ENCODE results near the gene FOXO6.

The FOXO6 gene

GRCh38 chr1:41333146-41333784, 28.0 kb upstream of the FOXO6 start:
- ATAC-seq (replicated peaks; ENCODE audit: extremely low read depth, poor library complexity, severe bottlenecking) (no peak), DNase-seq (ENCODE audit: low spot score in 2 of 2) (no peak)
- H3K27me3 Mint-ChIP-seq, result peaks cover 33% of the 10 kb centered on the region
- H3K36me3 Mint-ChIP-seq (ENCODE audit: insufficient read depth), result no peaks in the 10 kb centered on the region
- no peaks in the 10 kb centered on the region for H3K9me3 Mint-ChIP-seq
- H3K4me1 Mint-ChIP-seq, result no peaks in the 10 kb centered on the region
- no peak overlapping the region for H3K27ac Mint-ChIP-seq (ENCODE audit: low read depth)
- no peak overlapping the region for H3K4me3 Mint-ChIP-seq

DNA sequence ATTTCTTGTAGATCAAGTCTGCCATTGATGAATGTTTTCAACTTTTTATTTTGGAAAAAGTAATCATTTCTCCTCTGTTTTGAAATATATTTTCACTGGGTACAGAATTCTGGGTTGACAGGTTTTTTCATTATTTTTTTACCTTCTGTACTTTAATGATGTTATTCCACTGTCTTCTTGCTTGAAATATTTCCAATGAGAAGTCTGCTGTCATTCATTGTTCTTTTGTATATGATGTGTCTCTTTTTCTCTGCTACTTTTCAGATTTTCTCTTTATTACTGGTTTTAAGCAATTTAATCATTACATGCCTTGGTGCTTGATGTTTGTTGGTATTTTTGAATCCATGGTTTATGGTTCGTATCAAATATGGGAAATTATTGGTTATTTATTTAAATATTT, 22.4 kb upstream of the FOXO6 start:
- DNase-seq (ENCODE audit: low spot score in 2 of 2) (no peak), ATAC-seq (replicated peaks; ENCODE audit: extremely low read depth, poor library complexity, severe bottlenecking) (no peak)
- H3K27ac Mint-ChIP-seq (ENCODE audit: low read depth), result no peak overlapping the region
- H3K4me1 Mint-ChIP-seq, result peaks cover 18% of the 10 kb centered on the region
- peaks cover 49% of the 10 kb centered on the region for H3K27me3 Mint-ChIP-seq
- H3K36me3 Mint-ChIP-seq (ENCODE audit: insufficient read depth), result no peaks in the 10 kb centered on the region
- H3K4me3 Mint-ChIP-seq, result no peak overlapping the region
- no peaks in the 10 kb centered on the region for H3K9me3 Mint-ChIP-seq

DNA sequence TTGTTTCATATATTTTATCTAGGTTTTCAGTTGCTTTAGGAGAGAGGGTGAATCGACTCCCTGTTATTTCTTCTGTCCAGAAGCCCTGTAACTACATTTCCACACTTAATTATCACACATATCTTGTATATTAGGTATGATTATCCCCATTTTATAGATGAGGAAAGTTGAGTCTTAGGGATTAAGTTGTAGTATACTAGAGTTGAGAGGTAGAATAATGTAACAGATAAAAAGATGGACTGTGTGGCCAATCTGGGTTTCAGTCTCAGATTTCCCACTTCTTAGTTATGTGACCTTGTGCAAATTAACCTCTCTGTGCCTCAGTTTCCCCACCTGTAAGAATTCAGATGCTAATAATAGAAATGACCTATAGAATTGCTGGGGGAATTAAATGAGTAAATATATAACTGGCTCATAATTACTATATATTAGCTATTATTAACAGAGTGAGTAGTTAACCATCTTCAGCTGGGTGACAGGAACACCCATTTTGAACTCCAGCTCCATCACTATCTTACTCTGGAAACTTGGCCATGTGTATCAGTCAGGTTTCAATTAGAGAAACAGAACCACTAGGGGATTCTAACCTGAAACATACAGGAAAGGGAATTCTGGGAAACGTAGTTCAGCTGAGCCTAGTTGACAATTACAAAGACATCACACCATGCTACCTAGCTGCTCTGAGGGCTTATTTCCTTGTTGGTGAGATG, 20.4 kb upstream of the FOXO6 start:
- peaks cover 30% of the 10 kb centered on the region for H3K4me1 Mint-ChIP-seq
- H3K4me3 Mint-ChIP-seq, result no peak overlapping the region
- H3K36me3 Mint-ChIP-seq (ENCODE audit: insufficient read depth), result no peaks in the 10 kb centered on the region
- no peak for DNase-seq (ENCODE audit: low spot score in 2 of 2)
- H3K27me3 Mint-ChIP-seq, result peaks cover 46% of the 10 kb centered on the region
- no peaks in the 10 kb centered on the region for H3K9me3 Mint-ChIP-seq
- no peak overlapping the region for H3K27ac Mint-ChIP-seq (ENCODE audit: low read depth)
- ATAC-seq (replicated peaks; ENCODE audit: extremely low read depth, poor library complexity, severe bottlenecking), result no peak

GRCh38 chr1:41341365-41341683, 19.9 kb upstream of the FOXO6 start:
- Mint-ChIP-seq H3K36me3 (ENCODE audit: insufficient read depth) (peaks cover 1% of the 10 kb centered on the region), H3K4me3 (no peak overlapping the region), H3K27ac (ENCODE audit: low read depth) (no peak overlapping the region), H3K4me1 (peaks cover 30% of the 10 kb centered on the region), H3K27me3 (peaks cover 41% of the 10 kb centered on the region), H3K9me3 (no peaks in the 10 kb centered on the region)
- DNase-seq (ENCODE audit: low spot score in 2 of 2), result no peak
- ATAC-seq (replicated peaks; ENCODE audit: extremely low read depth, poor library complexity, severe bottlenecking), result no peak

GRCh38 chr1:41341772-41342562, 19.3 kb upstream of the FOXO6 start:
- peak; percentile 71 for ATAC-seq (replicated peaks; ENCODE audit: extremely low read depth, poor library complexity, severe bottlenecking)
- DNase-seq (ENCODE audit: low spot score in 2 of 2), result no peak
- H3K9me3 Mint-ChIP-seq, result no peaks in the 10 kb centered on the region
- H3K27ac Mint-ChIP-seq (ENCODE audit: low read depth), result no peak overlapping the region
- peaks cover 35% of the 10 kb centered on the region for H3K27me3 Mint-ChIP-seq
- H3K36me3 Mint-ChIP-seq (ENCODE audit: insufficient read depth), result peaks cover 4% of the 10 kb centered on the region
- H3K4me1 Mint-ChIP-seq, result peaks cover 30% of the 10 kb centered on the region
- H3K4me3 Mint-ChIP-seq, result no peak overlapping the region

DNA sequence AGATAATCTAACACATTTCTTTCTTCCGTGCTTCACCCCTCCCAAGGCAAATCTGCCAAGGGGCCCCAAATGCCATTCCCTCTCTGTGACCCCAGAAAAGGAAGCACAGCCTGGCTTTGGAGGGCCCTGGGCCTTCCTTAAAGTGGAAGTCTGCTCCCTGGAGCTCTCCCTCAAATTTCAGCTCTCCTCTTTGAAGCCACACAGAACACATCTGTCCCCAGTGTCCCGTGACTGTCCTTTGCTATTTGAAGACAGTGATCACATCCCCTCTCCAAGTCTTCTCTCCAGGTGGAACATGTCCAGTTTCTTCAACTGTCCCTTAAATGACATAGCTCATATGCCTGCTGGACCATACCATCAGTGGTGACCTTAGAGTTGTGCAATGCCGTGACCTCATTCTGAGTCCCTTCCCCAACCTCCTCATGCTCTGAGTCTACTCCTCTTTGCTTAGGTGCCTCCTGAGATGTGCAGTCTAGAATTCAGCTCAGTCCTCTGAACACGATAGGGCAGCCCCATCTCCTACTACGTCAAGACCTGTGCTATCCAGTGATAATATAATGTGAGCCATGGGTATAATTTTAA, 18.4 kb upstream of the FOXO6 start:
- H3K4me3 Mint-ChIP-seq, result no peak overlapping the region
- DNase-seq (ENCODE audit: low spot score in 2 of 2) (no peak), ATAC-seq (replicated peaks; ENCODE audit: extremely low read depth, poor library complexity, severe bottlenecking) (no peak)
- H3K27ac Mint-ChIP-seq (ENCODE audit: low read depth), result no peak overlapping the region
- no peaks in the 10 kb centered on the region for H3K9me3 Mint-ChIP-seq
- H3K36me3 Mint-ChIP-seq (ENCODE audit: insufficient read depth), result peaks cover 4% of the 10 kb centered on the region
- H3K27me3 Mint-ChIP-seq, result peaks cover 26% of the 10 kb centered on the region
- H3K4me1 Mint-ChIP-seq, result peaks cover 30% of the 10 kb centered on the region

DNA sequence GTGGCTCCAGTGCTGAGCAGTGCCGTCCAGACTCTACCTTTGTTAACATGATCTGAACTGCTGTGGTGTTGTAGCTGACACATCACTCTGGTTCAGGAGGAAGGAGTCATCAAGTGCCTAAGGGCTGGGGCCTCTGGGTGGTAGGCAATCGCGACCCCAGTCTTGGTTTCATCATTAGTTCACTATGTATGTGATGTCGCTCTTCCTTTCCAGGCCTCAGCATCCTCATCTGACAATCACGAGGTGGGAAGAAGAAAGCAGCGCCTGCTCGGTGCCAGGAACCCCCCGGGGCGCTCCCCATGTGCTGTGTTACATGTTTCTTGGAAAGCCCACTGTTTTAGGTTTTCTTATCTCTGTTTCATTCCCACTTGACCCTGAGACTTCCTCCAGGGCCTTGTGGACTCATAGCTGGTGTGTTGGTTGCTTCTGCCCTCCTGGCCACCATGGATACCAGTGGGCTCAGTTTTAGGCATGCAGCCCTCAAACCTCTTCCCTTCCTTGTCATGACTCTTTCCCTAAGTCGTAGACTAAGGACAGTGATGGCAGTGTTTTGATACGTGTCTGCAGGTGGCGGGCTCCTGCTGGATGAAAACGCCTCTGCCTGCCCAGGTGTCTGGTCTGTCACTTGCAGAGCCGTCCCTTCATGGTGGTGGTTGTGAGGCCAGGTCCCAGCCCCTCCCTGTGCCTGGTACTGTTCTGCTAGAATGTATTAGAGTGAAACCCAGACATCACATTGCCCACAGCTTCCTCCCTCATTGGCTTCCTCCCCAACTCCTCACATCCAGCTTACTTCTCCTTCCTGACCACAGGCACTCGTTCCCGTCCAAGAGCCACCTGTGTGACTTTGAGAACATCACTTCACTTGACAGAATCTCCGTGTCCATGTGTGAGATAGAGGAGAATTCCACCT, 17.2 kb upstream of the FOXO6 start:
- Mint-ChIP-seq H3K36me3 (ENCODE audit: insufficient read depth) (peaks cover 4% of the 10 kb centered on the region), H3K4me1 (peaks cover 30% of the 10 kb centered on the region), H3K27me3 (peaks cover 29% of the 10 kb centered on the region), H3K27ac (ENCODE audit: low read depth) (peak overlapping the region; percentile 81), H3K9me3 (no peaks in the 10 kb centered on the region), H3K4me3 (no peak overlapping the region)
- ATAC-seq (replicated peaks; ENCODE audit: extremely low read depth, poor library complexity, severe bottlenecking) (no peak), DNase-seq (ENCODE audit: low spot score in 2 of 2) (no peak)

GRCh38 chr1:41344708-41345159, 16.5 kb upstream of the FOXO6 start:
- no peak for ATAC-seq (replicated peaks; ENCODE audit: extremely low read depth, poor library complexity, severe bottlenecking)
- H3K27ac Mint-ChIP-seq (ENCODE audit: low read depth), result peak overlapping the region; percentile 81
- no peak for DNase-seq (ENCODE audit: low spot score in 2 of 2)

GRCh38 chr1:41345434-41346075, 15.7 kb upstream of the FOXO6 start:
- no peak for DNase-seq (ENCODE audit: low spot score in 2 of 2)
- Mint-ChIP-seq H3K36me3 (ENCODE audit: insufficient read depth) (peaks cover 4% of the 10 kb centered on the region), H3K4me1 (peaks cover 30% of the 10 kb centered on the region), H3K4me3 (no peak overlapping the region), H3K9me3 (no peaks in the 10 kb centered on the region), H3K27ac (ENCODE audit: low read depth) (no peak overlapping the region), H3K27me3 (peaks cover 44% of the 10 kb centered on the region)
- no peak for ATAC-seq (replicated peaks; ENCODE audit: extremely low read depth, poor library complexity, severe bottlenecking)

More at GRCh38 chr1:41344708-41345159, 16.5 kb upstream of the FOXO6 start:
- no peaks in the 10 kb centered on the region for H3K9me3 Mint-ChIP-seq
- H3K4me3 Mint-ChIP-seq, result no peak overlapping the region
- peaks cover 4% of the 10 kb centered on the region for H3K36me3 Mint-ChIP-seq (ENCODE audit: insufficient read depth)
- peaks cover 30% of the 10 kb centered on the region for H3K4me1 Mint-ChIP-seq
- peaks cover 36% of the 10 kb centered on the region for H3K27me3 Mint-ChIP-seq

GRCh38 chr1:41347276-41347675, 14.0 kb upstream of the FOXO6 start:
- H3K27me3 Mint-ChIP-seq, result peaks cover 31% of the 10 kb centered on the region
- DNase-seq (ENCODE audit: low spot score in 2 of 2) (no peak), ATAC-seq (replicated peaks; ENCODE audit: extremely low read depth, poor library complexity, severe bottlenecking) (no peak)
- peaks cover 22% of the 10 kb centered on the region for H3K4me1 Mint-ChIP-seq
- H3K27ac Mint-ChIP-seq (ENCODE audit: low read depth), result no peak overlapping the region
- peaks cover 4% of the 10 kb centered on the region for H3K36me3 Mint-ChIP-seq (ENCODE audit: insufficient read depth)
- no peaks in the 10 kb centered on the region for H3K9me3 Mint-ChIP-seq
- no peak overlapping the region for H3K4me3 Mint-ChIP-seq

- H3K27me3 Mint-ChIP-seq, result peaks cover 20% of the 10 kb centered on the region
- DNase-seq (ENCODE audit: low spot score in 2 of 2) (no peak), ATAC-seq (replicated peaks; ENCODE audit: extremely low read depth, poor library complexity, severe bottlenecking) (no peak)
- peaks cover 4% of the 10 kb centered on the region for H3K36me3 Mint-ChIP-seq (ENCODE audit: insufficient read depth)
- H3K4me3 Mint-ChIP-seq, result no peak overlapping the region
- no peaks in the 10 kb centered on the region for H3K9me3 Mint-ChIP-seq
- peaks cover 13% of the 10 kb centered on the region for H3K4me1 Mint-ChIP-seq
- no peak overlapping the region for H3K27ac Mint-ChIP-seq (ENCODE audit: low read depth)
These were observed 12.8 kb upstream of the FOXO6 start for GRCh38 chr1:41348394-41348793.

All from central memory CD8-positive, alpha-beta T cell (primary cell).